ENCODE data around the gene PALMD. TPM values are rescaled to one million over a fixed set of nuclear protein-coding genes. Genes with fewer than 3 reads are reported as not detected.

The PALMD gene
- total RNA-seq, 2 experiments from 2014 or later = not detected

- no peaks in the 10 kb centered on the region for H3K36me3 Mint-ChIP-seq (ENCODE audit: low read depth)
- no peak overlapping the region for H3K4me3 Mint-ChIP-seq
- POLR2A ChIA-PET = no interaction called here
- no peak for DNase-seq
- peaks cover 2% of the 10 kb centered on the region for H3K27me3 Mint-ChIP-seq
- CTCF ChIA-PET = no interaction called here
- no peaks in the 10 kb centered on the region for H3K4me1 Mint-ChIP-seq
- H3K27ac Mint-ChIP-seq = no peak overlapping the region
- H3K9me3 Mint-ChIP-seq = no peaks in the 10 kb centered on the region
Observed at GRCh38 chr1:99614728-99615127, 31.2 kb upstream of the PALMD start.

GRCh38 chr1:99619583-99619982 lies 26.3 kb upstream of the PALMD start:
- Mint-ChIP-seq H3K36me3 (ENCODE audit: low read depth) (no peaks in the 10 kb centered on the region), H3K9me3 (no peaks in the 10 kb centered on the region), H3K27ac (no peak overlapping the region), H3K4me1 (no peaks in the 10 kb centered on the region), H3K4me3 (no peak overlapping the region), H3K27me3 (peaks cover 1% of the 10 kb centered on the region)
- DNase-seq = no peak
- POLR2A ChIA-PET = no interaction called here
- CTCF ChIA-PET = interaction anchor here (0.8 kb wide), 1 partner anchor 51 kb away, joined by 4 read pairs; no protein-coding TSS in a partner anchor

- Mint-ChIP-seq H3K4me1 (no peaks in the 10 kb centered on the region), H3K36me3 (ENCODE audit: low read depth) (no peaks in the 10 kb centered on the region), H3K9me3 (no peaks in the 10 kb centered on the region), H3K27me3 (peaks cover 1% of the 10 kb centered on the region), H3K27ac (no peak overlapping the region), H3K4me3 (no peak overlapping the region)
- CTCF ChIA-PET = no interaction called here
- no peak for DNase-seq
- POLR2A ChIA-PET = no interaction called here
Observed at GRCh38 chr1:99621340-99621901, 24.5 kb upstream of the PALMD start.

GRCh38 chr1:99622702-99623347 lies 23.1 kb upstream of the PALMD start:
- POLR2A ChIA-PET = no interaction called here
- Mint-ChIP-seq H3K27me3 (peaks cover 1% of the 10 kb centered on the region), H3K9me3 (no peaks in the 10 kb centered on the region), H3K4me1 (no peaks in the 10 kb centered on the region), H3K36me3 (ENCODE audit: low read depth) (no peaks in the 10 kb centered on the region), H3K27ac (no peak overlapping the region), H3K4me3 (no peak overlapping the region)
- CTCF ChIA-PET = no interaction called here
- no peak for DNase-seq

- no peak for DNase-seq
- POLR2A ChIA-PET = no interaction called here
- Mint-ChIP-seq H3K4me3 (no peak overlapping the region), H3K36me3 (ENCODE audit: low read depth) (no peaks in the 10 kb centered on the region), H3K9me3 (no peaks in the 10 kb centered on the region), H3K4me1 (no peaks in the 10 kb centered on the region), H3K27me3 (peaks cover 3% of the 10 kb centered on the region), H3K27ac (no peak overlapping the region)
- CTCF ChIA-PET = no interaction called here
Observed at GRCh38 chr1:99623554-99623953, 22.4 kb upstream of the PALMD start.

- no peak for DNase-seq
- peaks cover 4% of the 10 kb centered on the region for H3K27me3 Mint-ChIP-seq
- ChIA-PET CTCF (no interaction called here), POLR2A (no interaction called here)
- no peak overlapping the region for H3K4me3 Mint-ChIP-seq
- H3K9me3 Mint-ChIP-seq = no peaks in the 10 kb centered on the region
- no peak overlapping the region for H3K27ac Mint-ChIP-seq
- no peaks in the 10 kb centered on the region for H3K4me1 Mint-ChIP-seq
- H3K36me3 Mint-ChIP-seq (ENCODE audit: low read depth) = no peaks in the 10 kb centered on the region
Observed at GRCh38 chr1:99627615-99628014, 18.3 kb upstream of the PALMD start.

GRCh38 chr1:99629164-99629563 lies 16.7 kb upstream of the PALMD start:
- ChIA-PET POLR2A (no interaction called here), CTCF (no interaction called here)
- no peaks in the 10 kb centered on the region for H3K4me1 Mint-ChIP-seq
- H3K27me3 Mint-ChIP-seq = peaks cover 3% of the 10 kb centered on the region
- H3K27ac Mint-ChIP-seq = no peak overlapping the region
- DNase-seq = no peak
- no peaks in the 10 kb centered on the region for H3K36me3 Mint-ChIP-seq (ENCODE audit: low read depth)
- no peak overlapping the region for H3K4me3 Mint-ChIP-seq
- no peaks in the 10 kb centered on the region for H3K9me3 Mint-ChIP-seq

GRCh38 chr1:99634971-99635624 lies 10.8 kb upstream of the PALMD start:
- no peak overlapping the region for H3K27ac Mint-ChIP-seq
- no peak overlapping the region for H3K4me3 Mint-ChIP-seq
- H3K27me3 Mint-ChIP-seq = peaks cover 3% of the 10 kb centered on the region
- POLR2A ChIA-PET = no interaction called here
- H3K9me3 Mint-ChIP-seq = no peaks in the 10 kb centered on the region
- DNase-seq = no peak
- no peaks in the 10 kb centered on the region for H3K36me3 Mint-ChIP-seq (ENCODE audit: low read depth)
- CTCF ChIA-PET = interaction anchor here (0.6 kb wide), 1 partner anchor 9 kb away, joined by 3 read pairs; no protein-coding TSS in a partner anchor
- H3K4me1 Mint-ChIP-seq = no peaks in the 10 kb centered on the region

GRCh38 chr1:99635664-99636063 lies 10.2 kb upstream of the PALMD start:
- peaks cover 2% of the 10 kb centered on the region for H3K27me3 Mint-ChIP-seq
- DNase-seq = no peak
- no peaks in the 10 kb centered on the region for H3K9me3 Mint-ChIP-seq
- ChIA-PET POLR2A (no interaction called here), CTCF (interaction anchor here (0.6 kb wide), 1 partner anchor 10 kb away, joined by 3 read pairs; no protein-coding TSS in a partner anchor)
- no peak overlapping the region for H3K4me3 Mint-ChIP-seq
- no peak overlapping the region for H3K27ac Mint-ChIP-seq
- H3K36me3 Mint-ChIP-seq (ENCODE audit: low read depth) = no peaks in the 10 kb centered on the region
- H3K4me1 Mint-ChIP-seq = no peaks in the 10 kb centered on the region

GRCh38 chr1:99636647-99637175 lies 9.2 kb upstream of the PALMD start:
- no peaks in the 10 kb centered on the region for H3K36me3 Mint-ChIP-seq (ENCODE audit: low read depth)
- DNase-seq = no peak
- POLR2A ChIA-PET = no interaction called here

GRCh38 chr1:99638853-99639252 lies 7.1 kb upstream of the PALMD start:
- Mint-ChIP-seq H3K27me3 (peaks cover 2% of the 10 kb centered on the region), H3K4me1 (no peaks in the 10 kb centered on the region), H3K9me3 (no peaks in the 10 kb centered on the region), H3K36me3 (ENCODE audit: low read depth) (no peaks in the 10 kb centered on the region), H3K4me3 (no peak overlapping the region), H3K27ac (no peak overlapping the region)
- DNase-seq = no peak
- ChIA-PET POLR2A (no interaction called here), CTCF (interaction anchor here (1.0 kb wide), 1 partner anchor 12 kb away, joined by 4 read pairs; no protein-coding TSS in a partner anchor)

More at GRCh38 chr1:99636647-99637175, 9.2 kb upstream of the PALMD start:
- H3K4me1 Mint-ChIP-seq = no peaks in the 10 kb centered on the region
- peaks cover 2% of the 10 kb centered on the region for H3K27me3 Mint-ChIP-seq
- CTCF ChIA-PET = no interaction called here
- no peak overlapping the region for H3K4me3 Mint-ChIP-seq
- H3K27ac Mint-ChIP-seq = no peak overlapping the region
- no peaks in the 10 kb centered on the region for H3K9me3 Mint-ChIP-seq

GRCh38 chr1:99639408-99639807 lies 6.5 kb upstream of the PALMD start:
- no peaks in the 10 kb centered on the region for H3K4me1 Mint-ChIP-seq

GRCh38 chr1:99639945-99640344 lies 6.0 kb upstream of the PALMD start:
- Mint-ChIP-seq H3K36me3 (ENCODE audit: low read depth) (no peaks in the 10 kb centered on the region), H3K27ac (no peak overlapping the region), H3K4me3 (no peak overlapping the region), H3K9me3 (no peaks in the 10 kb centered on the region), H3K4me1 (no peaks in the 10 kb centered on the region), H3K27me3 (peaks cover 3% of the 10 kb centered on the region)
- POLR2A ChIA-PET = no interaction called here
- DNase-seq = no peak
- CTCF ChIA-PET = no interaction called here

More at GRCh38 chr1:99639408-99639807, 6.5 kb upstream of the PALMD start:
- Mint-ChIP-seq H3K9me3 (no peaks in the 10 kb centered on the region), H3K27me3 (peaks cover 2% of the 10 kb centered on the region), H3K36me3 (ENCODE audit: low read depth) (no peaks in the 10 kb centered on the region), H3K4me3 (no peak overlapping the region), H3K27ac (no peak overlapping the region)
- DNase-seq = no peak
- CTCF ChIA-PET = interaction anchor here (1.0 kb wide), 1 partner anchor 12 kb away, joined by 4 read pairs; no protein-coding TSS in a partner anchor
- POLR2A ChIA-PET = no interaction called here

Data from activated CD4-positive, alpha-beta T cell treated with anti-CD3 and anti-CD28 coated beads, Interleukin-2, amount 10 ng/mL, durations not matched to agents 7 days and 5 days (primary cell).